Posterior cingulate gyrus (tissue), 11 donors: ENCODE results near the gene NPFFR2.
"Not testable (repeated sequence)": the region's sequence is repeated elsewhere in the genome, so short reads cannot be mapped to it uniquely, and the experiment has no call there.

Experiments
- DNase-seq, 10 donors: peaks; one replicate each; pipeline versions ENCODE4 v3.0.0 to v3.0.0-alpha.2; 2020 to 2021; ENCODE audit warnings: mixed read lengths in 3 of 10
- intact Hi-C: fragments of 100-400 bp; cut with DNase I; formaldehyde crosslinking; loops from one replicate; pipeline ENCODE4 v1.15.1; 2023

NPFFR2 gene

DNA sequence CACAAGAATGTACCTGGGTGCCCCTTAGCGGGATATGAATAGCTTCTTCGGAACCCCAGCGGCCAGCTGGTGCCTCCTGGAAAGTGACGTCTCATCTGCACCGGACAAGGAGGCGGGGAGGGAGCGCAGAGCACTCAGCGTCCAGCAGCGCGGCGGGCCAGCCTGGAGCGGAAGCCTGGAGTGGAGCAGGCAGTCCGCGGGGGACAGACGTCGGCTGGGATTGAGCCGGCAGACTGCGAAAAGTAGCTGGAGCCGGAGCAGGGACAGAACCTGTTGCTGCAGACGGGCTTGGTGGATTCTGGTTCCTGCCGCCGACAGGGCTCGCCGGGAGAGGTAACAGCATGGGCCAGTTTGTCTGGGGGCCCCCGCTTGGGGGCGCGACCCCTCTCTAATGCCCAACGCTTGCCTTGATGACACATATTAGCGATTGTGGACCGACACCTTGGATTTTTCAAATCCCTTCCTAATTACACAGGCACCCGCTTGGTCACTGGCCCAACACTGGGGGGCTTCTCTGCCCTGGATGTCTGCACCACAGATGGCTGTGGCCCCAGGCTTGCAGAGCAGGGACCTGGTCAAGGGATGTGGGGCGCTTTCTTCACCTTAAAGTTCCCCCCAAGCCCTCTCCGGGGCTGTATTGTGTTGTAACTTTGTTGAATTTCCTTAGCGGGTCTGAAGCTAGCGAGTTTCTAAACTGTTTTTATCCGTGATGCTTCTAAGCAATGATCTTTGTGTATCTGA lies at the start of gene NPFFR2:
Gene NPFFR2 (plus strand): TSS at position 133 of the 741 bp plus-strand sequence. CDS start 96,592 bp downstream, outside the sequence.
- DNase-seq: peak in 6 of 10 donors; percentile 8 to 88 (median 44)

DNA sequence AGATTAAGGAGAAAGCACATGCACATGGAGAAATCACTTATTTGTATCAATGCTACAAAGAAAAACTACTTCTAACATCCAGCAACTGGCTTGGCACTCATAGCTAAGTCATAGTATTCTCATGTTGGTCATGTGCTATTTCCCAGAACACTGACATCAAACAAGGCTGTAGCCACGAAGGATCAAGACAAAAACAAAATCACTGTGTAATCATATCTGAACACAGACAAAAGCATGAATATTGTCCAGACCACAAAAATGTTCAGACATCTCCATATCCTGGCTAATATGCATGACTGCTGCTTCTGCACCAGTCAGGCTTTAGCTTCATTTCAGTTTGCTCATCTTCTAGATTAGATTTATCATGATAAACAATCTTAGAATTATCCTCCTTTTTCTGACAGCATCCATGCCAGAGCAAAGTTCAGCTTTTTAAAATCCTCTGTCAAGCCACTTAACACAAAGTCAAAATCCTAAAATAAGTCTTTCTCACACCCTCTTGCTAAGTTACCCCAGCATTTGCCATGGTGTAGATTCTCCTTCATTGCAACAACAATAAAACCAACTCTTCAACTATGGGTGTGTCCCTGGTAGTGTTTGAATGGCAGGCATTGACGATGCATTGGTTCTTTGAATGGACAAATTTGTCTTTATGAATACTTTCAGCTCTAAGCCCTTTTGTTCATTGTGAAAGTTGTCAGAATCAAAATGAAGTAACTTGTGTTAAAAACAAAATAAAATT lies 39.1 kb upstream of the NPFFR2 start:
- intact Hi-C loops: no loop called here
- no peak for DNase-seq

More for the DNA sequence above, at the start of gene NPFFR2:
- intact Hi-C loops: no loop called here

DNA sequence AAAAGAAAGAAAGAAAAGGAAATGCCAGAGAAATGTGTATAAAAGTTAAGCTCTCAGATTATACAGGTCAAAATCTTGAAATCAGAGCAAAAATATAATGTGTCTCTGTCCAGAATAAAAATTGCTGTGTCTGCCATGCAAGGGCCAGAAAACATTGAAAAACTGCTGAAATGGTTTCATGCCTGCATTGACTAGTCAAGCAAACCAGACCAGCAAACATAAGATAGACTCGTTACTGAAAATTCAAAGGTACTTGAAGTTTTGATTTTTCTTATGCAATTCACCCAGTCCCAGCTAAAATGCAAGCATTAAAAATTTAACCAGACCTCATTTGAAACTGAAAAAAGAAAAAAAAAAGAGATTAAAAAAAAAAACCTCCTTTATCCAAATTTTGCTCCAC lies 37.2 kb upstream of the NPFFR2 start:
- intact Hi-C loops: no loop called here
- no peak for DNase-seq

DNA sequence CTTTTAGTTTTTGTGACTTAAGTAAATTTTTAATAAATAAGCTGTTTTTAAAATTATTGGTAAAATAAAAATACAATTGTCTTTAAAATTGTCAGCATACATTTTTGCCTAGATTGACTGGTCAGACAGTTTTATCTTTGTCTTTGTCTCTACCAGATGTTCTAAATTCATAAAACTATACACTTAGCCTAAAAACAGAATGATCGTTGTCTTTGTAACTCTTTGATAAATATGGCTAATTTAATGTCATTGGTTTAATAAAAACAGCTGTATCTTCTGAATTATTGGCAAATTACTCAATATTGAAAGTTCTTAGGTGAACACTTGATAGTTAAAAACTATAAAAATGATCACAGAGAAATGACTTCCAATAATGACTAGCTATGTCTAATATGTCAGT lies 36.5 kb upstream of the NPFFR2 start:
- intact Hi-C loops: no loop called here
- no peak for DNase-seq

DNA sequence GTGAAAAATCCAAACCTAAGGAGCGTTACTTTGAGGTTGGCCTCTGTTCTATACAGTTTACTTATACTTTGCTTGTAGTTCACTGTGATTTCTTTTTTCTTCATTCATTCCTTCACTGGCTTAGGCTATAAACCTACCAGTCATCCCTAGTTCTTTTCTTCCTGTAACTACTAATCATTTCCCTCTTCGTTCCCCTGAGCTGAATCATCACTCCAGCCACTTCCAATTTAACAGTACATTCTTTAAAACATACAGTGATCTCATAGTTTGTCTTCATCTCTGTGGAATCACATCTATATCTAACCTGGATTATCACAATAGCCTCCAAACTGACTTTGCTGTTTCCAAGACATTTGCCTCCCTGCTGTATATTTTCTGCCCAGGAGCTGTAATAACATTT lies 25.2 kb upstream of the NPFFR2 start:
- intact Hi-C loops: no loop called here

DNA sequence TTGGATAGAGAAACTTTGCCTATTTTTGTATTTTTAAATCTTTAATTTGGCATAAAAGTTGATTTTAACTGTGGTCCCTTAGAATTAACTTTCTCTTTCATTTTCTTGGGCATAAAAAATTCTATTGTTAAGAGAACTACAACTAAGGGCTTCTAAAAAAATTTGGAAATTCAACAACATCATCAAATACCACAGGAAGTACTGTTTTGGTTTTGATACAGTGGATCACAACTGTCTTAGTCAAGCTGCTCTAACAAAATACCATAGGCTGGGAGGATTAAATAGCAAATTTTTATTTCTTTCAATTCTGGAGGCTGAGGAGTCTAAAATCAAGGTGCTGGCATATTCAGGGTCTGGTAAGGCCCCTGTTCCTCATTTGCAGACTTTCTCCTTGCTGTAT lies 19.9 kb upstream of the NPFFR2 start:
- no peak for DNase-seq
- intact Hi-C loops: no loop called here

More for the DNA sequence above, 25.2 kb upstream of the NPFFR2 start:
- no peak for DNase-seq

DNA sequence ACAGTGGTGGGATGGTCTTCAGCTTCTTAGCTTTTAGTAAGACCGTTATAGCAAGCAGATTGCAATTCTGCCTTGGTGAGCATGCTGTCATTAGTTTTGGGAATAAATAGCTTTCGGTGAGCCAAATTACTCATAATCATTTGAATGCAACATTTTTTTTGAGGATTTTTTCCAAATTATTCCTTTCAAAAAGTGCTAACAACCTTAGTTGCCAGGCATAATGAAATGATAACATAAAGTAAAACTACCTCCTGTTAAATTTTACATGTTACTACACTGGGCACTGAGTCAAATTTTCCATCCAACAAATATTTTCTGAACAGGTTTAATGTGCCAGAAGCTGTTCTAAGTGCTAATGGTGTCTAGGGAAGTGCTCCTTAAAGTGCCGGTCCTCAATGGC lies 15.8 kb upstream of the NPFFR2 start:
- intact Hi-C loops: no loop called here
- DNase-seq: no peak

DNA sequence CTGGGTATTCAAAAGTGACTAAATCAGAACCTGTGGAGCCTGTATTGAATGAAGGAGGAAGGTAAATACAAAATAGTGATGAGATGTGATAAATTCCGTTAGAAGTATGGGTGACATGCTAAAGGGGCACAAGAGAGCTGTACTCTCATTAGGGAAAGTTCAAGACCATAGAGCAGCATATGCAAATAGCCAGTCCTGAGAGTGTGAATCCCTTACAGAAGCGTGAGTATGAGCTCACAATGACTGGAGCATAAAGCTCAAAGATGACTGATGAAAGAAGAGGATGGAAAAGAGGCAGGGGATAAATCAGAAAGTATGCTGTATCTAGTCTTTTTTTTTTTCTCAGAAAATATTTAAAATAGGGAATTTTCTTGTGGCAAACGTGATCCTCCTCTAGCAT lies 12.1 kb upstream of the NPFFR2 start:
- DNase-seq: no peak
- intact Hi-C loops: no loop called here

DNA sequence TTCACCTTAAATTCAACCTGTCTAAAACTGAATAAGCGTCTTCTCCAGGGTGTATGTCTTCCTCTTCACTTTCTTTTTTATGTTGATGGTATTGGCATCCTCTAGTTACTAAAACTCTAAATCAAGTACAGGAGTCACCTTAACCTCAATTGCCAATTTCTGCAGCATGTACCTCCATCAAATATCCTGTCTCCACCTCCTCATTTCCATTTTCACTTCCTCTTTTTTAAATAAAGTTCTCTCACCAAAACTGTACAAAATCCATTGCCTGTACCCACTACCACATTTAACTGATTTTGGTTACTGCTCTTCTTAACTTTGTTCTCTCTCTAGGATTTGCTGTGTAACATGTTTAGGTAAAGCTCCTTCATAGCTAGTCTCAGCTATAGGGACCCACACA lies 9.2 kb upstream of the NPFFR2 start:
- intact Hi-C loops: no loop called here
- DNase-seq: no peak

DNA sequence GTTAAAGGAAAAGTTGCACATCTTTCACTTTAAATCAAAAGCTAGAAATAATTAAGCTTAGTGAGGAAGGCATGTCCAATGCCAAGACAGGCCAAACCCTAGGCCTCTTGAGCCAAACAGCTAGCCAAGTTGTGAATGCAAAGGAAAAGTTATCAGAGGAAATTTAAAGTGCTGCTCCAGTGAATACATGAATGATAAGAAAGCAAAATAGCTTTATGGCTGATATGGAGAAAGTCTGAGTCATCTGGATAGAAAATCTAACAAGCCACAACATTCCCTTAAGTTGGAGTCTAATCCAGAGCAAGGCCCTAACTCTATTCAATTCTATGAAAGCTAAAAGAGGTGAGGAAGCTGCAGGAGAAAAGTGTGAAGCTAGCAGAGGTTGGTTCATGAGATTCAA lies 23.8 kb downstream of the NPFFR2 start:
- intact Hi-C loops: no loop called here
- no peak for DNase-seq

DNA sequence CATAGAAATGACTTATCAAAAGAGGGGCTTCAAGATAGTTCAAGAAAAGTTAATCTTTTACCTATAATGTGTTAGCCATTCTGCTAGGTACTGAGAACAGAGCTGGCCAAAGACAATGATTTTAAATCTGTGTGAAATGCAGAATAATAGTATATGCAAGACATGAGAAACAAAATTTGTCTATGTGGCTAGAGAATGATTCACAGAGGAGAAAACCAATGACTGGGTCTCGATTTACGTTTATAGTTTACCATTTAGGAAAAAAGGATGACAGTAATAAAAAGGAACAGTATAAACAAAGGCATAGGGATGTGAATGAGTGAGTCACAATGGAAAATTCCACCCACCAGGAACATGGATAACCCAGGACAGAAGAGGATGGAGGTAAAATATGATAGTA lies 31.9 kb downstream of the NPFFR2 start:
- intact Hi-C loops: no loop called here
- DNase-seq: no peak

DNA sequence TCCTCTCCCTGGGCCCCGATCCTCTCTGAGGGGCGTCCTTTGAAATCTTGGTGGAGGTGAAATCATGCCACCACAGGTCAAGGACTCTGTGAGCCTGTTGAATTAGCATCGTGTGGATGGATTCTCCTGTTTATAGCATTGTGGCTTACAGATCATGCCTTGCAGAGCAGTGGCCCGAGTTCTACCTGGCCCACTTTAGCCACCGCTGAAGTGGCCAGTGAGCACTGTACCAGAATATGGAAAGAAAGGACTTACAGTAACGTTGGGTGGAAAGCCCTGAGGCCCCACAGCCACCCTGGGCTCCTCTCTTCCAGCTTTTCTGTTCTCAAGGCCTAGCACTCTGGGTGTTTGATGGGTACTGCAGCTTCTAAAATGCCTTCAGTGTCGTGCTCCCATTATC lies 35.3 kb downstream of the NPFFR2 start:
- intact Hi-C loops: no loop called here
- peak in 2 of 10 donors; percentile 21 to 59 for DNase-seq

DNA sequence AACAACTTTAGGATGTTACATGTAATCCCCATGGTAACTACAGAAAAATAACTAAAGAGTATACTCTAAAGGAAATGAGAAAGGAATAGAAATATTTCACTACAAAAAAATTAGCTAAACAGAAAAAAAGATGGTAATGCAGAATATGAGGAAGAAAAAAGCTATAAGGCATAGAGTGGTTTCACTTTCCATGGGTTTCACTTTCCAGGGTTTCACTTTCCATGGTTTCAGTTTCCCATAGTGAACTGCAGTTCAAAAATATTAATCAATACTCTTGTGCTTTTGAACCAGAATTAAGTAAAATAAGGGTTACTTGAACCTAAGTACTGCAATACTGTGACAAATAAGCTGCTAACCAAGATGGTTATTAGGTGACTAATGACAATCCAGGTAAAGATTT lies 42.0 kb downstream of the NPFFR2 start:
- intact Hi-C loops: no loop called here
- DNase-seq: no peak

DNA sequence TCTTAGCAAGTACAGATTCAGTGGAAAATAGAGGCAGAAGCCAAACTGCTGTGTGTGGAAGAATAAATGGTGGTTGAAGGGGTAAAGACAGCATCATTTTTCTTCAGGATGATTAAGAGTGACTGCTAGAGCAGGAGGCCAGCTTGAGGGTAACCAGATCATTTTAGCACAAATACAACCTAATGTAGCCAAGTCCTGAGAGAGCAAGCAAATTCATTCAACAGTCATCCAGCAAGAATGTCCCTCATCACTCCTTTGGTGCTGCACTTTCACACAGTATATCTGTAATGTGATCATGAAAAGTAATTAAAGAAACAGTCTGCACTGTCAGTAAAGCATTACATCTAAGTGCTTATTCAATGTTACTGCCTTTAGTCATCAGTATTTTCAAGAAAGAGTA lies 44.8 kb downstream of the NPFFR2 start:
- DNase-seq: no peak
- intact Hi-C loops: no loop called here

DNA sequence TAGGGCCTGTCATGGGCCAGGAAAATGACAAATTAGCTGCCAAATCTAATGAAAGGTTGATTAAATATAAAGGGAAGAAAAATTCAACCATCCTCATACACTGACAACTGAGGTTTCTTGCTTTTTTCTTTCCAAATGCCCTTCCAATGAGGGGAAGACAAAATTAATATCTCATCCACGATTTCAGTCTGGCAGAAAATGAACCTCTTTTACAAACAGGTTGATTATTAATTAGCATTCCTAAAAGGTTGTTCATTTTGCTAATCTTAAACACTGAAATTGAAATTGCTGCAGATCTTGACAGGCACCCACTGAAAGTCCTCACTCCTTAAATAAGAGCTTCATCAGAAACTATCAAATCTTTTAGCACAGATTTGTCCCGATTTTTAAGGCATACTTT lies 45.5 kb downstream of the NPFFR2 start:
- no peak for DNase-seq
- intact Hi-C loops: no loop called here

DNA sequence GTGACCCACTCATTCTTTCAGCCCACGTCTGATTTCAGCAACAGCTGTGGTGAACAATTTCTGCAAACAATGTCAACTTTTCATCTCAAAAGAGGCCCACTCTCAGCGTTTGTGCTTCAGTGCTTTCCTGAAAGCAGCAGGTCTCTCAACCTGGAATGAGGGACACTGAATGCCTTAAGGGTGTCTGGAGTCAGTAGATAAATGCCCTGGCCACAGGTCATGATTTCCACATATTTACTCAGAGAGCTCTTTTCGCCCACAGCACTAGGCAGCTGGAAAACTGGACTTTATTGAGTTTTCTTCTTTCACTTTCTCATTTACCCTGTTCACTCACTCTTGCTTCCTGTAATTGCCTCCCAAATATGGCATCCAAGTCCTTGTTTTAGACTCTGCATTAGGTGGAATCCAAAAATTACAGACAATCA lies 52.8 kb downstream of the NPFFR2 start:
- intact Hi-C loops: no loop called here
- no peak for DNase-seq

DNA sequence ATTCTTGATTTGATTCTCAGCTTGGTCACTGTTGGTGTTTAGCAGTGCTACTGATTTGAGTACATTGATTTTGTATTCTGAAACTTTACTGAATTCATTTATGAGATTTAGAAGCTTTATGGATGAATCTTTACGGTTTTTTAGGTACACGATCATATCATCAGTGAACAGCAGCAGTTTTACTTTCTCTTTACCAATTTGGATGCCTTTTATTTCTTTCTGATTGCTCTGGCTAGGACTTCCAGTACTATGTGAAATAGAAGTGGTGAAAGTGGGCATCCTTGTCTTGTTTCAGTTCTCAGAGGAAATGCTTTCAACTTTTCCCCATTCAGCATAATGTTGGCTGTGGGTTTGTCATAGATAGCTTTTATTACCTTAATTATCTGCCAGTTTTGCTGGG lies 58.8 kb downstream of the NPFFR2 start:
- intact Hi-C loops, DNase-seq: not testable (repeated sequence)

DNA sequence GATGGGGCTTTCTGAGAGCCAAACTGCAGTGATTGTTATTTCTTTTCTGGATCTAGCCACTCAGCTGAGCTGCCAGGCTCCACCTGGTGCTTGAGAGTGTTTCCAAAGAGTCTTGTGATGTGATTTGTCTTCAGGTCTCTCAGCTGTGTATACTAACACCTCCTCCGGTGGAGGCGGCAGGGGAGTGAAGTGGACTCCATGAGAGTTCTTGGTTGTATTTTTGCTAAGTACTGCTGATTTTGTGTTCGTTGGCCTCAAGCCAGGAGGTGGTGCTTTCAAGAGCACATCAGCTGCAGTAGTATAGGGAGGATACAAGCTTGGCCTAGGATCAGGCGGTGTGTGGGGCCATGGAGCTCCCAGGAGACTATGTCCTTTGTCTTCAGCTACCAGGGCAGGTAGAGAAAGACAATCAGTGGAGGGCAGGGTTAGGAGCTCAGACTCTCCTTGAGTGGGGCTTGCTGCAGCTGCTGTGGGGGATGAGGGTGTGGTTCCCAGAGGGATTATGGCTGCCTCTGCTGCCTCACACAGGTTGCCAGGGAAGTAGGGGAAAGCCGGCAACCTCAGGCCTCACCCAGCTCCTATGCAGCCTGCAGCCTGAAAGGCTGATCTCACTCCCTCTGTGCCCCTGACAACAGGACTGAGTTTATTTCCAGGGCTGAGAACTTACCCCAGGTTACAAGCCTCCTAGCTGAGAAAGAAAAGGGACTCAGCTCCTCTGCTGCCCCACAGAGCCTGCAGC lies 62.4 kb downstream of the NPFFR2 start:
- intact Hi-C loops: no loop called here

DNA sequence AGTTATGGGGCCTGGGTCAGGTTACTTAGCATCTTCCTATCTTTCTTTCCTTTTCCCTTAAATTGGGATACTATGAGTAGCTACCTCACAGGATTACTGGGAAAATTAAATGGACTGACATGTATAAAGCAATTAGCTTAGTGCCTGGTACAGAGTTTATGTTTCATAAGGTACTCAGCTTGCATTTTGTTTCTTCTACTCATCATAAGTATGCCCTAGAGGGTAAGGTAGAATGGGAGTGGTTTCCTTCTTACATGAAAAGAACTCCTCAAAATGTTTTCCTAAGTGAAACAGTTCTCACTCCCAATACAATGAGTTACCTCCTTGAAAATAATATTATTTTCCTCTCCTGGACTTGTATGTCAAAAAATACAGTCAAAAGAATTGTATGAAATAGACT lies 75.7 kb downstream of the NPFFR2 start:
- intact Hi-C loops: no loop called here
- no peak for DNase-seq

More for the DNA sequence above, 62.4 kb downstream of the NPFFR2 start:
- peak in 1 of 10 donors; percentile 46 for DNase-seq

DNA sequence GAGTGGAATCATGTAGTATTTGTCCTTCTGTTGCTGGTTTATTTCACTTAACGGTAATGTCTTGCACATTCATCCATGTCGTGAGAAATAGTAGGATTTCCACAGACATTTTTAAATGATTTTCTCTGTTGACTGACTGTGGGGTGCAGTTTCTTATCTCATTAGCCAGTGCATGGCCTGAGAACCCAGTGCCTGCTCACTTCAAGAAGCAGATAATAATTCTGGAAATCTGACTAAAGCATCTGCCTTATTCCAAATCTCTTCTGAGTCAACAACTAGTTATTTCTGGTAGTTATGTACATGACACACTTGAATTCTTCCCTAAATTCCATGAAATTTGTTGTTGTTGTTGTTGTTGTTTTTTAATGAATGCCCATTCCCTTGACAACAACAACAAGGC lies 77.6 kb downstream of the NPFFR2 start:
- intact Hi-C loops: no loop called here
- no peak for DNase-seq

DNA sequence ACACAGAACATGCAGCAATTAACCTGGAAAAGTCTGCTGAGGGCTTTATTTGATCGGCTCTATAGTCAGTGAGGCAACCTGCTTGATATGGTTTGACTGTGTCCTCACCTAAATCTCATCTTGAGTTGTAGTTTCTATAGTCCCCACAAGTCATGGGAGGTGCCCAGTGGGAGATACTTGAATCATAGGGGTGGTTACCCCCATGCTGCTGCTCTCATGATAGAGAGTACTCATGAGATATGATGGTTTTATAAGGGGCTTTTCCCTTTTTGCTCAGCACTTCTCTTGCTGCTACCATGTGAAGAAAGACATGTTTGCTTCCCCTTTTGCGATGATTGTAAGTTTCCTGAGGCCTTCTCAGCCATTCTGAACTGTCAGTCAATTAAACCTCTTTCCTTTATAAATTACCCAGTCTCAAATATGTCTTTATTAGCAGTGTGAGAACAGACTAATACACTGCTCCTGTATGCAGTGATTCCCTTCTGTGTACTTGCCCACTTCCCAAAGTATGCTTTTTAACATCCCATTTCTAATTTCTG lies 78.2 kb downstream of the NPFFR2 start:
- intact Hi-C loops: no loop called here
- no peak for DNase-seq
